Measurements from ENCODE around the gene FLT3. TPM values are rescaled to one million over a fixed set of nuclear protein-coding genes. Genes with fewer than 3 reads are reported as not detected.
"Not testable (repeated sequence)": the region's sequence is repeated elsewhere in the genome, so short reads cannot be mapped to it uniquely, and the experiment has no call there.

Gene FLT3
- total RNA-seq: 42.8 TPM

DNA sequence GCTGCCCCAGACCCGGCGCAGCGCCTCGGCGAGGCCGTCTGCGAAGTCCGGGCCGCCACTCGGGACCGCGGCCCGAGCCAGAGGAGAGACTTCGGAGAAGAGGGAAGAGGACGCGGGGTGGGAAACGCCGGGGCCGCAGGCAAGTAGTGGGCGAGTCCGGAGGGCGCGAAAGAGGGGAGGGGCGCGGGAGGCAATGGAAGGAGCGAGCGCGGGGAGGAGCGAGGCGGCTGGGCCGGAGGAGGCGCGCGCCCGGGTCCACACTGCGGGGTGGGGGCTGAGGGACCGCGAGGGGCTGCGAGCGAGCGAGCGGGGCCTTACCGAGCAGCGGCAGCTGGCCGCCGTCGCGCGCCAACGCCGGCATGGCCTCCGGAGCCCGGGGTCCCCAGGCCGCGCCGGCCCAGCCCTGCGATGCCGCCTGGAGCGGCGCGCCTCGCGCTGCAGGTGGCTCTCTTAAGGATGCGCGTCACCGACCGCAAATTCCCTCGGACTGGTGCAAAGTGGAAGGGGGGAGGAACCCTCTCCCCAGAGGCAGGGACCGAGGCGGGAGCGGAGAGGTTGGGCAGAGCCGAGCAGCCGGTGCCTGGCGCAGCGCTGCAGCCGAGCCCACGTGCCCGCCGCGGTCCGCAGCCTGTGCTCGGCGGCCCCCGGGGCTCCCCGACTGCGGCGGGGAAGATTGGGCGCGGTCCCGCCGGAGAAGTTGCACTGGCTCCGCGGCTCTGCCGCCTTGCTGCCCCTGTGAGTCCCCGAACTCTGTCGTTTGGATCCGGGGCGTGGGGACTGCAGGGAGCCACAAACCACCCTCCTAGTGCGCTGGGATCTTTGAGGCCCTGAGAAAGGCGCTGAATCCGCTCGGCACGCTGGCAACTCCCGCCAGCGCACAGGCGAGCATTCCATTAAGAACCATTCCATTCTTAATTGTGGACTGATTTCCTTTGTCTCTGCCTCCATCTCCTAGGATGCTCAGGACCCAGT is at the start of gene FLT3:
FLT3 (minus strand) TSS at position 427 of the 972 bp plus-strand sequence; CDS start at position 361, 66 bp downstream.
- DNase-seq (ENCODE audit: low read depth in 2 of 3, low spot score in 2 of 3): peak in 2 of 3 donors; percentile 97 to 98

DNA sequence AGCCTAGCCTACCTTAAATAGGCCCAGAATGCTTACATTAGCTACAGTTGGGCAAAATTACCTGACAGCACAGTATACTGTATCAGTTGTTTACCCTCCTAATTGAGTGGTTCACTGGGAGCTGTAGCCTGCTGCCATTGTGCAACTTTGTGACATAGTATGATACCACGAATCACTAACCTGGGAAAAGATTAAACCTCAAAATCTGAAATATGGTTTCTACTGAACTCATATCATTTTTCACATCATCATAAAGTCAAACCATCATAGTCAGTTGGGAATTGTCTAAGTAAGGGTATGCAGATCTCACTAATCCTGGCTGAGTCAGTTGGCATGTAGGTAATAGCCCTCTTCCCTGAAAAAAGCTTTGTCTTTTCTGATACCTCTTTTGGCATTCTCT is 47.1 kb upstream of the FLT3 start:
- DNase-seq (ENCODE audit: low read depth in 2 of 3, low spot score in 2 of 3): no peak

DNA sequence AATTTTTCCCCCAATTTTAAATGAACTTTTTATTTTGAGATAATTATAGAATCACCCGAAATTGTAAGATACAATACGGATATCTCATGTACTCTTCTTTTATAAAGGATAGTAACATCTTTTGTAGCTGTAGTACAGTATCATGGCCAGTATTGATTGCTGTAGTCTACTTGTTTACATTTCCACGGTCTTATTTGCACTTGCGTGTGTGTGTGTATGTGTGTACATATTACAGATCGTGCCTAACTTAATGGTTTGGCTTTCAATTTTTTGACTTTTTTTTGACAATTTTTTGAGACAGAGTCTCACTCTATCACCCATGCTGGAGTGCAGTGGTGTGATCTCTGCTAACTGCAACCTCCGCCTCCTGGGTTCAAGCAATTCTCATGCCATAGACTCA is 44.7 kb upstream of the FLT3 start:
- no peak for DNase-seq (ENCODE audit: low read depth in 2 of 3, low spot score in 2 of 3)

DNA sequence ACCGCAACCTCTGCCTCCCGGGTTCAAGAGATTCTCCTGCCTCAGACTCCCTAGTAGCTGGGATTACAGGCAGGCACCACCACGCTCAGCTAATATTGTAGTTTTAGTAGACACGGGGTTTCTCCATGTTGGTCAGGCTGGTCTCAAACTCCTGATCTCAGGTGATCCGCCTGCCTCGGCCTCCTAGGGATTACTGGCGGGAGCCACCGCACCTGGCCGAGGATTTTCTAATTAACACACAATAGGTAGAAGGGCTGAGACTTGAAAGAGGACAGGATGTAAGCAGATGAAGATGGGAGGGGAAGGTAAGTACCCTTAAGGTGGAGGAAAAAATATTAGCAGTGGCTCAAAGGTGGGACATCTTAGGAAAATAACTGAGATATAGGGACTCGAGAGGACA is 41.2 kb upstream of the FLT3 start:
- DNase-seq (ENCODE audit: low read depth in 2 of 3, low spot score in 2 of 3): not testable (repeated sequence)

DNA sequence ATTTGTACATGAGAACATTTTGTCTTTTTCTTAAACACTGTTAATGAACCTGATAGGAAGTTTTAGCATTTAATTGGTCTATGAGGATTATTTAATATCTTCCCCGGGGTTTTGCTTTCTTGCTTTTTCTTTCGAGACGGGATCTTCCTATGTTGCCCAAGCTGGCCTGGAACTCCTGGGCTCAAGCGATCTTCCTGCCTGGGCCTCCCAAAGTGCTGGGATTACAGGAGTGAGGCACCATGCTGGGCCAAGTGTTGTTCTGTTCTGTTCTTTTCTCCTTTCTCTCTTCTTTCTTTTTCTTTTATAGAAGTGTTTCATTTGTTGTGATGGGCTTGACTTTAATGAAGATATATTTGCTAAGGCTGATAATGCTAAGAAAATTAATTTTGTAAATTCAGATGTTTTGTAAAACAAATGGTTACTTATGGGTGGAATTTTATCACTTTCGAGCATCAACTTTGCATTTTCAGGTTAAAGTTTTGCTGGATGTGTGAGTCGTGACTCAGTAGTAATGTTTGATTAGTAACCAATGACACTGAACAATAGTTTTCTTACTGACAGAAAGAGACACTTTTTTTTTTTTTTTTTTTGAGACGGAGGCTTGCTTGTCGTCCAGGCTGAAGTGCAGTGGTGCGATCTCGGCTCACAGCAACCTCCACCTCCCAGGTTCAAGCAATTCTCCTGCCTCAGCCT is 40.2 kb upstream of the FLT3 start:
- DNase-seq (ENCODE audit: low read depth in 2 of 3, low spot score in 2 of 3): no peak

DNA sequence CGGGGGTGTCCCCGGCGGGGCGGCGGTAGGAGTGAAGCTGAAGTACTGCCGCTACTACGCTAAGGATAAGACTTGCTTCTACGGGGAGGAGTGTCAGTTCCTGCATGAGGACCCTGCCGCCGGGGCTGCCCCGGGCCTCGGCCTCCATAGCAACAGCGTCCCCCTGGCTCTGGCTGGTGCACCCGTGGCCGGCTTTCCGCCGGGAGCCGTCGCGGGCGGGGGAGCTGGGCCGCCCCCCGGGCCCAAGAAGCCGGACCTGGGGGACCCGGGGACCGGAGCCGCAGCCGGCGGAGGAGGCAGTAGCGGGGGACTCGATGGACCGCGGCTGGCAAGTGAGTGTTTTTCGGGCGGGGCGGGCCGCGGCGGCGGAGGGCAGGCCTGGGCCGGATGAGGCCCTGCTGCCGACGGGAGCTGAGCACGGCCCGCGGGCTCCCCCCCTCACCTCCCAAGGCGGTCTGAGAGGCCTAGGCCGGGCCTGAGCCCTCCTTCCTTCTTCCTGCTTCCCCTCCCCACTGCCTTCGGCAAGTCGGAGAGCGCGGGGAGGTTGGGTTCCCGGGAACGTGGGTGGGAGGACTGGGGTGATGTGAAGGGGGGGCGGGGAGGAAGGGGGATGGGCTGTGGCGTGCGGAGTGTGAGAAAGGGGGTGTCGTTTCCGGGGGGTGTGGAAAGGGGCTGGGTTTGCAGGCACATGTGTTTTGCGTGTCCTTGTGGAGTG is 38.5 kb upstream of the FLT3 start:
- DNase-seq (ENCODE audit: low read depth in 2 of 3, low spot score in 2 of 3): peak; percentile 67 to 97 (median 96)

DNA sequence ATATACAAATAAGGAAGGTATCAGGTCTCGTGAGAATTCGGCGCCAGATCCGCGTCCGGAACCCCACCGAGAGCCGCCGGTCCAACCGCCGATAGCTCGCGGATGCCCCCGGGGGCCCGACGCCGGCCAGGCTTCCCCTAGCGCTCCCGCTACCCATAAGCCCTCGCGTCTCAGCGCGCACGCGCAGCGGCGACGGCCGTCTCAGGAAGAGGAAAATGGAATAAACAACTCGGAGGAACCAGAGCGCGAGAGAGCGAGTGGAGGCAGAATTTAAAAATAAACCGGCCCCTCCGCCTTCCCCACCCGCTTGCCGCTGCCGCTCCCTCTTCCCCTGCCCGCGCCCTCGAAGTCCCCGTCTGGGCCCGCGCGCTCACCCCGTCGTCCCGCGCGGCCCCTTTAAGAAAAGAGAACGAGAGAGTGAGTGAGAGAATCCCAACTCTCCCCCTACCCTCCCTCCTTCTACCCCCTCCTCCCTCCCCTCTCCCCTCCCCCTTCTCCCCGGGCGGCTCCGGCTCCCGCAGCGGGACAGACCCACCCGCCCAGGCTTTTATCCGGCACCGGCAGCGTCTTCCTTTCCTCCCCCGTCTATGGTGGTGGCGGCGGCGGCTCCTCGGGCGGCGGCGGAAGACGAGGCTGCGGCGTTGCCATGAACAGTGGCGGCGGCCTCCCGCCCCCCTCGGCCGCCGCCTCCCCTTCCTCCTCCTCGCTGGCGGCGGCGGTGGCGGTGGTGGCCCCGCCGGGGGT is 37.8 kb upstream of the FLT3 start, which contains the start of gene PAN3:
PAN3 (plus strand) TSS at position 534 of the 744 bp plus-strand sequence; CDS start at position 647, 113 bp downstream.
- DNase-seq (ENCODE audit: low read depth in 2 of 3, low spot score in 2 of 3): peak; percentile 85 to 98 (median 97)

DNA sequence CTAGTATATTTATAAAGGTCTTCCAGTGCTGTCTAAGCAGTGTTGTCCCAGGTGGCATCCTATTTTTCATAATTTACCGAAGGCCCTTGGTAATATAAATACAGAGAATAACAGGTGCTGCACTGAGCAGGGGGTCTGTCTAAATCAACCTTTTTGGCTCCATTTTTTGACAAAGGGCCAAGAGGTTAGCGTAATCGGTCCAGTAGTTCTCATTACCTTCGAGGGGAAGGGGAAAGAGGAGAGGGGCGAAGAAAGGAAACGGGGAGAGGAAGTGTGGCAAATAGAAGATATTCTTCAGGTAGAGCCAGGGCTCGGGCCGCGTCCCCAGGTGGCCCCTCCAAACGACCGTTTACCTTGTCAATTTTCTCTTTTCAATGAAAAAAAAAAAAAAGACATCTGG is 37.2 kb upstream of the FLT3 start:
- no peak for DNase-seq (ENCODE audit: low read depth in 2 of 3, low spot score in 2 of 3)

DNA sequence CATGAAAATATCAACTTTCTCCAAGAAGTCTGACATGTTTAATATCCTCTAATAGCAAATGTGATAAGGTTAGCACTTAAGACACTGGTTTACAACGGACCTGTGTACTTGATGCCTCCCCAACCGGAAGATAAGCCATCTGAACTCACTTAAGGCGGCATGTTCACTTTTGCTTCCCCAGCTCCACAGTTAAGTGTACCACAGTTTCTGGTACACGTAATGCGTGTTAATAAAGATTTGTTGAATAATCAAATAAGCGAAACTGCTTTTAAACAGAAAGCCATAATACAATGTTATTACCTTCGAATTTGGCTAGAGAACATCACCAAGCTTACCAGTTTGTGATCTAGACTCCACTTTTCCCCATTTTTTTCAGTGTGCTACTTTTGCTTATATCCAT is 36.5 kb upstream of the FLT3 start:
- peak in 2 of 3 donors; percentile 35 to 60 for DNase-seq (ENCODE audit: low read depth in 2 of 3, low spot score in 2 of 3)

DNA sequence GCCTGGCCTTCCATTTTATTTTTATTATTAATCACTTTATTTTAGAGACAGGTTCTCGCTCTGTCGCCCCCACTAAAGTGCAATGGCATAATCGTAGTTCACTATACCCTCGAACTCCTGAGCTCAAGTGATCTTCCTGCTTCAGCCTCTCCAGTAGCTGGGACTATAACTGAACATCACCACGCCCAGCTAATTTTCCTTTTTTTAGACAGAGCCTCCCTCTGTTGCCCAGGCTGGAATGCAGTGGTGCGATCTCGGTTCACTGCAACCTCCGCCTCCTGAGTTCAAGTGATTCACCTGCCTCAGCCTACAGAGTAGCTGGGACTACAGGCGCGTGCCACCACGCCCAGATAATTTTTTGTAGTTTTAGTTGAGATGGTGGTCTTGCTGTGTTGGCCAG is 31.3 kb upstream of the FLT3 start:
- no peak for DNase-seq (ENCODE audit: low read depth in 2 of 3, low spot score in 2 of 3)

DNA sequence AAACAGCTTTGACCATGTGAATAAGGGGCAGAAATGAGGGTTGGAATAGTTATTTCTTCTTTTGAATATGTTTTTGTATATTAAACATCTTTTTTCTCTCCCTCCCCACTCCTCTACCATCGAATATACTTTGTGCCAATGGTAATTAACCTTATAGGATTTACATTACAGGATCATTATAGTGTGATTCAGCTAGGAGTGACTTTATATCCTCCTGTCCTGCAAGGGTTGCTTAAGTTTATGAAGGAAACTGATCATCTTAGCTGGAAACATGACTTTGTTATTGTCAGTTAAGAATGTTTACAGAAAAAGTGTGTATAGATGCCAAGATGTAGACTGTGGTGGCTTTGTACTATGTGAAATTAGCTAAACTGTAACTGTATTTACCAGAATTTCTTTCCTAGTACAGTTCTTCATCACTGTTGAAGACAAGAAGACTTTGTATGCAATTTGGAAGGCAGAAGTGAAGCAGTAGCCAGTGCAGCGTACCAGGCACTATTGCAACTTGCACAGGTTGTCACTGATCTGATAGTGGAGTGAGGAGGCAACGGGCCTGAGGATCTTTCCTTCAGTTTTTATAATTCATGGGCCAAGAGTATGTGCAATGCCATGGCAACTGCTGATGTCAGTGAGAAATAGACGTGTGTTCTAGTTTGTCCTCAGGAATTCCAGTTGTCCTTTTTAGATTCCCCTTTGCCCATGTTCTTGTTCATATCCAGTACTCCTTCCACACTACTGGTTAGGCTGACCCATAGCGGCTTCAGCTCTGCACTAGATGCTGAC is 29.7 kb upstream of the FLT3 start:
- DNase-seq (ENCODE audit: low read depth in 2 of 3, low spot score in 2 of 3): no peak

DNA sequence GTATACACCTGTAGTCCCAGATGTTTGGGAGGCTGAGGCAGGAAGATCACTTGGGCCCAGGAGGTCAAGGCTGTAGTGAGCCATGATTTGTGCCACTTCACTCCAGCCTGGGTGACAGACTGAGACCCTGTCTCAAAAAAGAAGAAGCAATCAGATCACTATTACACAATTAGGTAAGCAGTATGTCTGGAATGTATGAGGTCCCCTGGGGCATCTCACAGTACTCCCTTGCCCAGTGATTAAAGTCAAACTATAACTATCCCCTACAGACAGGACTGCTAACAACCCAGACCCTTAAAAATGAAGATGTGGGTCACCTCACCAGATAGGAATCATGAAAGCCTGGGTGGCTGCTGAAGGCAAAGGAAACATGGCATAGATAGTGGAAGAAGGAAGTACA is 28.6 kb upstream of the FLT3 start:
- no peak for DNase-seq (ENCODE audit: low read depth in 2 of 3, low spot score in 2 of 3)

DNA sequence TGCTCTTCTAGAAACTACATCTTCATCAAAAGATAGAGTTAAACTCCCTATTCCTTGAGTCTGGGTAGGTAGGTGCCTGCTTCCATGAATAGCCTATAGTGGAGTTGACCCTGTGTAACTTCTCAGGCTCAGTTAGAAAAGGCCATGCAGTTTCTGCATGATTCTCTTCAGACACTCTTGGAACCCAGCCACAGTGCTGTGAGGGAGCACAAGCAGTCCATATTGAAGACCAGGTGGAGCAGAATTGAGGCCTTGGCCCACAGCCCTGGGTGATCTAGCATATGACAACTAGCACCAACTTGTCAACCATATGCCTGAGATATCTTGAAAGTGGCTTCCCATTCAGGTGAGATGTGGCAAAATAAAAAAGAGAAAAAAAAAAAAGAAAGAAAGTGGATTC is 27.7 kb upstream of the FLT3 start:
- no peak for DNase-seq (ENCODE audit: low read depth in 2 of 3, low spot score in 2 of 3)

DNA sequence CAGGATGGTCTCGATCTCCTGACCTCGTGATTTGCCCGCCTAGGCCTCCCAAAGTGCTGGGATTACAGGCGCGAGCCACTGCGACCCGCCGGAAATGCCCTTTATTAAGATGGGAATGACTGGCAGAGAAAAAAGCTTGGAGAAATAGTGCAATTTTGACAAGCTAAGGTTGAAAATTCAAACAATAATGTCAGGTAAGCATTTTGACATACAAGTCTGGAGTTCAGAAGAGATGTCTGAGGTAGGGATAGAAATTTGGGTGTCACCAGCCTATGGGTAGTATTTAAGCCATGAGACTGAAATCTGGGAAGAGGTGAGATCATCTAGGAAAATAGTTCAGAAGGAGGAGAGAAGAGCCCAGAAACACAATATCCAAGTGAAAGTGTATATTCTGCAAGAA is 20.8 kb upstream of the FLT3 start:
- no peak for DNase-seq (ENCODE audit: low read depth in 2 of 3, low spot score in 2 of 3)

DNA sequence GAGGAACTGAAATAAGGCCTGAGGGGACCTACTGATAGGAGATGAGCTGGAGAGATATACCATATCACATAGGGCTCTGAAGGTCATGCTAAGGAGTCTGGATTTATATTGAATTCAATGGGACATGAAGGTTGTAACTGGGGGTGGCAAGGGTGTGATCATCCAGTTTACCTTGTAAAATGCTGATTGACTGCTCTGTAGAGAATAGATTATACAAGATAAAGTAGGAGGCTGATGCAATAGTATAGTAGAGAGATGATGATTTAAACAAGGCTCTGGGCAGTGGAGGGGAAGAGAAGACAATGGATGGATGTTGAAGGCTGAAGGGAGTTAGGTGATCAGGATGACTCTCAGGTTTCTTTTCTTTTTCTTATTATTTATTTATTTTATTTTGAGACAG is 19.9 kb upstream of the FLT3 start:
- no peak for DNase-seq (ENCODE audit: low read depth in 2 of 3, low spot score in 2 of 3)

DNA sequence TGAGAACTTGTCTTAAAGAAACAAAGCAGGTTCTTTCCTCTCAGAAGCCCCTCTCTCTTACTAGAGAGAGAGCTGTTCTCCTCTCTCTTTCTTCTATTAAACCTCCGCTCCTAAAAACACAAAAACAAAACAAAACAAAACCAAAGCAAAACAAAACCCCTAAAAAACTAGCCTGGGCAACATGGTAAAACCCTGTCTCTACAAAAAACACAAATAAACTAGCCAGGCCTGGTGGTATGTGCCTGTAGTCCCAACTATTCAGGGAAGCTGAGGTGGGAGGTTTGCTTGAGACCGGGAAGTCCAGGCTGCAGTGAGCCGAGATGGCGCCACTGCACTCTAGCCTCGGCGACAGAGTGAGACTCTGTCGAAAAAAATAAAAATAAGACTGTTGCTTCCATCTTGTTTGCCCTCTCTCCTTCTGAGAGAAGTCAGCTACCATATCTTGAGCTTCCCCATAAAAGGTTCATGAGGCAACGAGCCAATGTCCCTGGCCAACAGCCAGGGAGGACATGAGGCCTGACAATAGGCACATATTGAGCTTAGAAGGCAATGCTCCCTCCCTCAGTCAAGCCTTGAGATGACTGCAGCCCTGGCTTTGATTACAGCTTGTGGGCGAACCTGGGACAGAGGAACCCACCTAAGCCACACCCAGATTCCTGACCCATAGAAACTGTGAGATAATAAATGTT is 17.5 kb upstream of the FLT3 start:
- DNase-seq (ENCODE audit: low read depth in 2 of 3, low spot score in 2 of 3): peak in 1 of 3 donors; percentile 32

DNA sequence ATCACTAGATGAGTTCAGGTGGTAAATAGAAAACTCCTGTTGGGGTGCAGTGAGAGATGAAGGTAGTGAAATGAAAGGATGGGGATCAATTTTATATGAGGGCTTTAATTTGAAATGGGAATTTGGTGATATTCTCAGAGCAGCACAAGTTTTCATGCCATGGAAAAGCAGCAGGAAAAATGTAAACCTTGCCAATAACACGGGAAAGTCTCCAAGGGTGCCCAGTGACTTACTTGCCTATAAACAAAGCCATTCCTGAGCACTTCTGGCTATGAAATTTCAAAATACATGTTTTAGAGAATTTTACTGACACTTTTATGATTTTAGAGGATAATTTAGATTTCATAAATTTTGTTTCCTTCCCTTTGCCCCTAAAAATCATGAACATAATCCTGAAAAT is 16.4 kb upstream of the FLT3 start:
- DNase-seq (ENCODE audit: low read depth in 2 of 3, low spot score in 2 of 3): no peak

DNA sequence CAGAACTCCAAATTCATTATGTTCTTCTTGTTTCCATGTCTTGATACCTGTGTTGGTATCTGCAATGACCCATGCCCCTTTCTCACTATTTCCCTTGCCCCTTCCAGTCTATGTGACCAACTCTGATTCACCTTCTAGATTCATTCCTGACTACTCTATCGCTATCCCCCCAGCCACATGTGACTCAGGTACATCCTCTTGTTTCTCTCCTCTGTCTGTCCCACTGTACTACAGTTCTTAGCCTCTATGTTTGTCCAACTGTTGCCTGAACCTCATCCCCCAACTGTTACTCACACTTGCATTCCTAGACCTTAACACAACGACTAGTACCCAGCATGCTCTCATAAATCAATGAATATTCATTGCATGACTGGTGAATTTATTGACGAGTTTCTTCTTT is 10.0 kb upstream of the FLT3 start:
- DNase-seq (ENCODE audit: low read depth in 2 of 3, low spot score in 2 of 3): no peak

DNA sequence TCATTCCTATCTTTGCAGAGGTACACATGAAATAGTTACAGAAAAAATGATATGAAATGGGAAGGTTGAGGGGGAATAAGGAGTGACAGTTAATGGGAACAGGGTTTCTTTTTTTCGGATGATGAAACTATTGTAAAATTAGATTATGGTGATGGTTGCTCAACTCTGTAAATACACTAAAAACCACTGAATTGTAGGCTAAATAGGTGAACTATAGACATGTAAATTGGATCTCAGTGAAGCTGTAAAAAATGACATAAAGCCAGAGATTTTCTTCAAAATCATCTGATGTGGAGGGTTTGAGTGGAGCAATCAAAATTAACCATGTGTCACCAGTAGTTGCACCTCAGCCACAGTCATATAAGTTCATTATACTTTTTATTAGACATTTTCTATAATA is 6.6 kb upstream of the FLT3 start:
- no peak for DNase-seq (ENCODE audit: low read depth in 2 of 3, low spot score in 2 of 3)
